Rectal smooth muscle tissue (tissue), 1 donor: ENCODE measurements around the gene DNAJA3.
"Not testable (repeated sequence)": the region's sequence is repeated elsewhere in the genome, so short reads cannot be mapped to it uniquely, and the experiment has no call there.

Experiments
- H3K27ac ChIP-seq: one replicate; pipeline ENCODE4 v1.7.0; 2013; ENCODE audit warnings: low read depth, low read length, inconsistent platforms
- H3K27me3 ChIP-seq: one replicate; pipeline ENCODE4 v1.7.0; 2013; ENCODE audit warnings: low read length; ENCODE audit not compliant: control insufficient read depth, insufficient read depth
- H3K36me3 ChIP-seq: one replicate; pipeline ENCODE4 v1.7.0; 2013; ENCODE audit warnings: low read length; ENCODE audit not compliant: control insufficient read depth, insufficient read depth
- H3K4me1 ChIP-seq: one replicate; pipeline ENCODE4 v1.7.0; 2013; ENCODE audit warnings: low read length; ENCODE audit not compliant: control insufficient read depth, insufficient read depth
- H3K4me3 ChIP-seq: one replicate; pipeline ENCODE4 v1.7.0; 2013; ENCODE audit warnings: low read length
- H3K9ac ChIP-seq: one replicate; pipeline ENCODE4 v1.7.0; 2013; ENCODE audit warnings: low read length

Gene DNAJA3

DNA sequence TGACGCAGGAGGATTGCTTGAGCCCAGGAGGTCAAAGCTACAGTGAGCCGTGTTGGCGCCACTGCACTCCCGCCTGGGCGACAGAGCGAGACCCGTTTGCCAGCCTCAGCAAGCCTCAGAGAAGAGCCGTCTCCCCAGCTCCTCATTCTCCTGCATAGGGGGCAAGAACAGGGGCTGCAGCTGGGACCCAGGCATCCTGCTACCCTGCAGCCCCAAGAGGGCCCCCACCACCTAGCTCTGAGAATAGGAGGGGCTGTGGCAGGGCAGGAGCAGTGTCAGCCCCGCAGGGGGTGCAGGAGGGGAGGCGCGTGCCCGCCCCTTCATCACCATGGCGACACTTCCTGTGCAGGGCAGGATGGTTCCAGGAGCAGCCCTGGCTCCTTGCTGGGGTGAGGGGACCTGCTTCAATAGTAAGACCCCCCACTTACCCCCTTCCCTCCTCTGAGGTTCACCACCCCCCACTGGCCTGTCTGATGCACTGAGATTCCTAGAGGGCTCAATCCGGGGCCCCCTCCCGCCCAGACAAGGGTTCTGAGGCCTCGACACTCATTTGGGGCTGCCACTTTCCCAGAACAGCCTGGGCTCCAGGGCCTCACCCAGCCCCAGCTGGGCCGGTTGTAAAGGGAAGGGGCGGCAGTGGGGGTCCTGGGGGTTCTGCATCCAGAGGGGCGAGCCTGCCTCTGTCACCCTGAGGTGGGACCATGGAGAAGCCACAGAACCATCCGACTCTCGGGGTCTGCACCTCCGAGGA lies 33.9 kb upstream of the DNAJA3 start:
- H3K27ac ChIP-seq: no peak overlapping the region
- H3K27me3 ChIP-seq: no peaks in the 10 kb centered on the region
- H3K4me3 ChIP-seq: no peak overlapping the region
- no peak overlapping the region for H3K9ac ChIP-seq
- H3K36me3 ChIP-seq: peaks cover 11% of the 10 kb centered on the region
- peaks cover 12% of the 10 kb centered on the region for H3K4me1 ChIP-seq

DNA sequence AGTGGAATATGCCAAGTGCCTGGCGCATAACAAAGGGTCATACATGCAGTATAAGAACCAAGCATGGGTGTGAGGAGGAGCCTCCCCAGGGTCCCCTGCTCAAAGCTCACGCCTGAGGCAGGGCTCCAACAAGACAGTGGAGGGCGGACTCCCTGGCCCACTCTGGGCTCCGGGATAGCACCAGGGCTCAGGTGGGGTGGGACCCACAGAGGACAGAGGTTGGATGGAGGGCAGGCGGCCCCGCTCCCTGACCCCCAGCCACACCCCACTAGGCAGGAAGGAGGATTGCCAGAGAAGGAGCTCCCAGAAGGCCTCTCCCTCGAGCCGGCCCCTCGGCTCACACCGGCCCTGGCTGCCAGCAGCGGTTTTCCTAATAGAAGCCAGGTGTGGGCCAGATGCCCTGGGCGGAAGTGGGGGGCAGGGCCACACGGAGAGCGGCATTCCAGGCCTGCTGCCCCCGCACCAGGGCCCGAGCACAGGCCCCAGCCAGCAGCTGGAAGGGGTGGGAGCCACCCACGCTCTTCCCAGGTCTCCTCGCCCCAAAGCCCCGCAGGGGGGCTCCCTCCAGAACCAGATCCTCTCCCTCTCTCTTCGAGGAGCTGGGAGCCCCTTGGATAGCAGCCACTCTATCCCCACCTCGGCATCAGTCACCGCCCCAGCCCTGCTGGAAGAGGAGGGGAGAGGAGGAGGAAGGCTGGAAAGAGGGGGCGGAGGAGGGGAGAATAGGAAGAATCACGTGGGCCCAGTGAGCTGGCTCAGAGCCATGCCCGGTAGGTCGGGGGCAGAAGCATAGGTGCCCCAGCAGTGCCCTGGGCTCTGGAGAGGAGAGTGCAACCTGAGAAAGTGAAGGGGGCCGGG lies 33.1 kb upstream of the DNAJA3 start:
- peak overlapping the region; percentile 12 for H3K27ac ChIP-seq
- no peak overlapping the region for H3K9ac ChIP-seq
- peaks cover 5% of the 10 kb centered on the region for H3K36me3 ChIP-seq
- no peak overlapping the region for H3K4me3 ChIP-seq
- no peaks in the 10 kb centered on the region for H3K27me3 ChIP-seq
- peaks cover 12% of the 10 kb centered on the region for H3K4me1 ChIP-seq

DNA sequence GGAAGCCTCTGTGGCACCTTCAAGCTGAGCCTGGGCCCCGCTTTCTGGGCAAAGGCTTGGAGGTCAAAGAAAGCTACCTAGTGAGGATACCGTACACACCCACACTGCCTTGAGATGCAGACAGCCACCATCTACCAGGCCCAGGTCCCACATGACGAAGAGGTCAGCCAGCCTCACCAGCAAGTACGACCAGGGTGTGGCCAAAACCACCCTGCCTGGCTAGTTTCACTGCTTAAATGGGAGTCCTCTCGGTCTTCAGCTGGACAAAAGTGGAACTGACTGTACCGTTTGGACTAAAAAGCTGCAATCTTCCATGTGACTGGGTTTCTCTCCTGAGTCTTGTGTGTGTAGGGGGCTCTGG lies 32.4 kb upstream of the DNAJA3 start:
- no peak overlapping the region for H3K27ac ChIP-seq
- H3K4me1 ChIP-seq: peaks cover 12% of the 10 kb centered on the region
- H3K4me3 ChIP-seq: no peak overlapping the region
- H3K9ac ChIP-seq: no peak overlapping the region
- H3K36me3 ChIP-seq: peaks cover 5% of the 10 kb centered on the region
- no peaks in the 10 kb centered on the region for H3K27me3 ChIP-seq

- not testable (repeated sequence) for H3K36me3 ChIP-seq, H3K27ac ChIP-seq
- peaks cover 12% of the 10 kb centered on the region for H3K4me1 ChIP-seq
Observed at GRCh38 chr16:4393850-4394249, 31.8 kb upstream of the DNAJA3 start.

GRCh38 chr16:4395055-4395726 lies 30.5 kb upstream of the DNAJA3 start:
- H3K9ac ChIP-seq: no peak overlapping the region
- H3K4me1 ChIP-seq: peaks cover 12% of the 10 kb centered on the region
- peaks cover 5% of the 10 kb centered on the region for H3K36me3 ChIP-seq
- H3K27me3 ChIP-seq: no peaks in the 10 kb centered on the region
- H3K27ac ChIP-seq: no peak overlapping the region
- no peak overlapping the region for H3K4me3 ChIP-seq

More at GRCh38 chr16:4393850-4394249, 31.8 kb upstream of the DNAJA3 start:
- H3K27me3 ChIP-seq, H3K9ac ChIP-seq, H3K4me3 ChIP-seq: not testable (repeated sequence)

DNA sequence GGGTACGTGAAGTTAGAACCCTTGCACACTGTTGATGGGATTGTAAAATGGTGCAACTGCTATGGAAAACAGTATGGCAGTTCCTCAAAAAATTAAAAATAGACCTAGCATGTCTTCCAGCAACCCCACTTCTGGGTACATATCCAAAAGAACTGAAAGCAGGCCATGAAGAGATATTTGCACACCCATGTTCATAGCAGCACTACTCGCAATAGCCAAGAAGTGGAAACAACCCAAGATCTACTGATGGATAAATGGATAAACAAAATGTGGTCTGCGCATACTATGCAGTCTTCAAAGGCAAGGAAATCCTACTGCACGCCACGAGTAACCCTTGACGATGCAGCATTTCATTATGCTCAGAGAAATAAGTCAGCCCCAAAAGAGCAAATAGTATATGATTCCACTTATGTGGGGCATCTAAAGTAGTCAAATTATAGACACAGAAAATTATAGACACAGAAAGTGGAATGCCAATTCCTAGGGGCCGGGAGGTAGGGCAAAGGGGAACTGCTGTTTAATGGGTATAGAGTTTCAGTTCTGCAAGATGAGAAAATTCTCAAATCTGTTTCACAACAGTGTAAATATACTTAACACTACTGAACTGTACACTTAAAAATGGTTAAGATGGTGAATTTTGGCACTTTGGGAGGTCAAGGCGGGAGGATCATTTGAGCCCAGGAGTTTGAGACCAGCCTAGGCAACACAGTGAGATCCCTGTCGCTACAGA lies 26.5 kb upstream of the DNAJA3 start:
- Histone ChIP-seq H3K9ac (no peak overlapping the region), H3K27me3 (no peaks in the 10 kb centered on the region), H3K4me3 (no peak overlapping the region), H3K4me1 (no peaks in the 10 kb centered on the region), H3K27ac (no peak overlapping the region), H3K36me3 (no peaks in the 10 kb centered on the region)

DNA sequence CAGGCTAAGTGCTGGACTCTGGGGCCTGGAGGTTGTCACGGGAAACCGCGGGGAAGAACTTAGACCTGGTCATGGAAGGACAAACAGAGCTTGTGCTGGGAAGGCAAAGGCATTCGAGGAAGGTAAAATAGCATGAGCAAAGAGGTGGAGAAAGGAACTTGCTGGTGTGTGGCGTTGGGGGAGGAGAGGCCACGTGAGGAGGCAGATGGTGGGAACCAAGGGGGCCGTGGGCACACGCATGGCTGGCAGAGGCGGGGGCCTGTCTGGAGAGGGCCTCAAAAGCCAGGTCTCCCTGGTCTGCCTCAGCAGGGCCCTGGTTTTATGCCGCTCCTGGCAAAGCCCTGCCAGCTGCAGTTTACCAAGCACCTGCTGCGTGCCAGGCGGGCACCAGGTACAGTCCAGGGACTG lies 24.6 kb upstream of the DNAJA3 start:
- H3K27me3 ChIP-seq: no peaks in the 10 kb centered on the region
- no peak overlapping the region for H3K9ac ChIP-seq
- H3K4me3 ChIP-seq: no peak overlapping the region
- H3K4me1 ChIP-seq: no peaks in the 10 kb centered on the region
- peaks cover 5% of the 10 kb centered on the region for H3K36me3 ChIP-seq
- H3K27ac ChIP-seq: no peak overlapping the region

- no peak overlapping the region for H3K4me3 ChIP-seq
- H3K27ac ChIP-seq: no peak overlapping the region
- H3K4me1 ChIP-seq: no peaks in the 10 kb centered on the region
- H3K36me3 ChIP-seq: peaks cover 9% of the 10 kb centered on the region
- no peaks in the 10 kb centered on the region for H3K27me3 ChIP-seq
- H3K9ac ChIP-seq: no peak overlapping the region
Observed at GRCh38 chr16:4401510-4401909, 24.2 kb upstream of the DNAJA3 start.

DNA sequence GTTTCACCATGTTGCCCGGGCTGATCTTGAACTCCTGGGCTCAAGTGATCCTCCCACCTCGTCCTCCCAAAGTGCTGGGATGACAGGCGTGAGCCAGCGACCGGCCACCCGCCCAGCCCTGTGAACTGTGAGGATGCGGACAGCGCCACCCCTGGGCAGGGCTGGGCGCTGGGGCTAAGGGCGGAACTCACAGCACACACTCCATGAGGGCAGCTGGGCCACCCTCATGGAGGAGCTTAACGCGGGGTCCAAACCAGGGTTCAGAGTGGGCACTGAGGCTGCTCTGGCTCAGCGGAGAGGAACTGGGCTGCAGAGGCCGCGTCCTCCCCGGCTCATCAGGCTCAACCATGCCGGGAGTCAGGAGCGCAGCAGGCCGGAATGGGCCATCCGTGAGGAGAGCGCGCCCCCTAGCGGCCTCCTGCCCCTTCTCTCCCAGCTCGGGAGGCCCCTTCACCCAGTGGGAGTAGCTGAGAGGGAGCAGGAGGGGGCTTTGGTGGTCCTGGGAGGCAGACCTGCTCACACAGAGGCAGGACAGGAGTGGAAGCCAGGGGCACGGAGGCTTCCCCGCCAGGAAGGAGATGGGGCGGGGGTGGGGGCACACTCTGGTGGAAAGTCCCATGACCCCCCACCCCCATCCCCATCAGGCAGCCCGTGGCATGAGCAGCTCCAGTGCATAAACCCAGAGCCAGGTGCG lies 23.1 kb upstream of the DNAJA3 start:
- Histone ChIP-seq H3K36me3 (peaks cover 9% of the 10 kb centered on the region), H3K4me3 (no peak overlapping the region), H3K27me3 (no peaks in the 10 kb centered on the region), H3K4me1 (no peaks in the 10 kb centered on the region), H3K27ac (no peak overlapping the region), H3K9ac (no peak overlapping the region)

DNA sequence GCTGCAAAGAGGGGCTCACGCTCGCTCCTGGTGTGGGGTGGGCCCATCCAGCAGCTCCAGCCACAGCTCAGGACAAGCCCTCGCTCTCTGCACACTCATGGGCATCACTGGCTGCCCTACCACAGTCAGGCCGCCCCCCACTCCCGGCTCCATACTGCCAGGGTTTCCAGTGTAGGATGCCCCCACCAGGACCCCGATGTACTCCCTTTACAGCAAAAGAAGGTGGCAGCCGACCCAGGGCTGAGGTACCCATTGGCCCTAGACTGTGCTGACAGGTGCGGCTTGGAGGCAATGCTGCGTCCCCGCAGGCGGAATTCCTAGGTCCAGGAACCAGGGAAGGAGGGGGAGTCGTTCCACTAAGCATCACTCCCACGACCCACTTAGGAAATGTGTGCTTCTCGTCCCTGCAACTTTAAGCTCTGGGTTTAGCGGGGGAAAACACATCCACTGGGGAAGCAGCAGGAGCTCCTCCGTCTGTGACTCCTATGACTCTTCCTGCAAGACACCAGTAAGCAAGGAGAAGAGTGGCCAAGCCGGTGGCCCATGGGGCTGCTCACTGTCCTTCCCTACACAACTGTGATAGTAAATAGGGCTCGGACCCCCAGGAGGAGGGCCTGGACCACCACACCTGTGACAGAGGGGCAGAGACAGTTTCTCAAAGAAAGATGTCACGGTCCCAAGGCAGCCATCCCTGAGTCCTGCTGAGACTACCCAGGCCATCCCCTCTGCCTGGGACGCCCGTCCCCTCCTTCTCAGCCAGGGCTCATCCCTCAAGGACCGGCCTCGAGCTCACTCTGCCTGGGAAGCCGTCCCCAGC lies 22.3 kb upstream of the DNAJA3 start:
- Histone ChIP-seq H3K9ac (no peak overlapping the region), H3K4me3 (no peak overlapping the region), H3K27ac (no peak overlapping the region), H3K4me1 (no peaks in the 10 kb centered on the region), H3K36me3 (peaks cover 9% of the 10 kb centered on the region), H3K27me3 (no peaks in the 10 kb centered on the region)

- H3K4me1 ChIP-seq: peaks cover 1% of the 10 kb centered on the region
- peaks cover 9% of the 10 kb centered on the region for H3K36me3 ChIP-seq
- no peak overlapping the region for H3K27ac ChIP-seq
- no peak overlapping the region for H3K4me3 ChIP-seq
- H3K9ac ChIP-seq: no peak overlapping the region
- no peaks in the 10 kb centered on the region for H3K27me3 ChIP-seq
Observed at GRCh38 chr16:4404247-4404966, 21.3 kb upstream of the DNAJA3 start.
